HG03558 (cell line): ENCODE data around the gene OR6N2.

Experiments
- ATAC-seq: cut with Tn5 transposase; IDR thresholded peaks from one replicate; pipeline ENCODE4 v1.9.1; 2021; ENCODE audit warnings: moderate number of reproducible peaks; ENCODE audit not compliant: unreplicated experiment; ENCODE audit errors: extremely low read depth

The OR6N2 gene, protein sequence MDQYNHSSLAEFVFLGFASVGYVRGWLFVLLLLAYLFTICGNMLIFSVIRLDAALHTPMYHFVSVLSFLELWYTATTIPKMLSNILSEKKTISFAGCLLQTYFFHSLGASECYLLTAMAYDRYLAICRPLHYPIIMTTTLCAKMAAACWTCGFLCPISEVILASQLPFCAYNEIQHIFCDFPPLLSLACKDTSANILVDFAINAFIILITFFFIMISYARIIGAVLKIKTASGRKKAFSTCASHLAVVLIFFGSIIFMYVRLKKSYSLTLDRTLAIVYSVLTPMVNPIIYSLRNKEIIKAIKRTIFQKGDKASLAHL

DNA sequence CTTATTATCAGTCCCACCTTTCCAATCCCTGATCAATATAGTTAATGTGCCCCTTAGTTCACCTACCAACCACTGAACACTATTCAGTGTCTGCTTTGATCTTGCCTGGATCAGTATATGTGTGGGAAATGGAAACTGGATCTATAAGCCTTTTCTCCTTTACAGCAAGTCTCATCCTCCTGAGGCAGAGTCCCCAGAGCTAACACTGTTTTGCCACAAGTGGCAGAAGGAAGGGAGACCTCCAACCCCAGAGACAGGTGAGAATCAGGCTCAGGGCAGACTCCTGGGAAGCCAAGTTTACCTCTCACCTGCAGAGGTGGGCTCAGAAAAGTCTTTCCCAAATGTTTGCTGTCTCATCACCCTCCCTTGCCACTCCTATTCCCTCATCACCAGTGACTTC, at the start of gene OR6N2:
Gene OR6N2 (minus strand): TSS at position 101 of the 400 bp plus-strand sequence. CDS start 3,569 bp downstream, outside the sequence.
- no peak for ATAC-seq

DNA sequence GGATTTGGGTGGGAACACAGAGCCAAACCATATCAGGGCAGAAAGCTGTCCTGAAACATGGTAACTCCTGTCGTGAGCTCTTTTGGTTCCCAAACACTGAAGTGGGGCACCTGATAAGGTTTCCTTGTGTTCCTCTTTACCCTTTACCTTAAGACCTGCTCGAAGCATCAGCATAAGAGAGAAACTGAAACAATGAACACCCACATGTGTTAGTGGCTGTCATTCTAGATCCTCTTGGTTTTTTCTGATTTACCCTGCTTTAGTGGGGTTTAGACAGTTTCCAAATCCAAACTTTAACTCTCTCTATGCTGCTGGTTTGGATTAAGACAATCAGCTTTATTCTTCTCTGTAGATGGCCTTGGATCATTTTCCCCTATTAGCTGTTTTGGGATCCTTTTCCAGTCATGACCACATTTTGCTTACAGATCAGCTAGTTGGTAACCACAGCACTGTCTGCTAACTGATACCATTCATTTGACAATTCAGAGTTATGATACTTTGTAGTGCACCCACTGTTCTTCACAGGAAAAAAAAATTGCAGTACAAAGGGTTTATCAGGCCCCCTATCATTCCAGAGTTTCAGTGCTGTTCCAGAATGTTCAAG, 49.2 kb upstream of the OR6N2 start:
- ATAC-seq = no peak

DNA sequence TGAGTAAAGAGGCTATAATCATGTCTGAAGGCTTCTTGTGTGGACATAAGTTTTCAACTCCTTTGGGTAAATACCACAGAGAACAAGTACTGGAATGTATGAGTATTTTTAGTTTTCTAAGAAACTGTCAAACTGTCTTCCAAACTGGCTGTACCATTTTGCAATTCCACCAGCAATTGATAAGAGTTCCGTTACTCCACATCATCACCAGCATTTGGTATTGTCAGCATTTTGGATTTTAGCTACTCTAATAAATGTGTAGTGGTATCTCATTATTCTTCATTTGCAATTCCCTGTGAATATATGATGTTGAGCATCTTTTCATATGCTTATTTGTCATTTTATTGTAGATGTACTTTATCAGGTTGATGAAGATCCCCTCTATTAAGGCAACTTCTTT, 40.7 kb upstream of the OR6N2 start:
- ATAC-seq = no peak

DNA sequence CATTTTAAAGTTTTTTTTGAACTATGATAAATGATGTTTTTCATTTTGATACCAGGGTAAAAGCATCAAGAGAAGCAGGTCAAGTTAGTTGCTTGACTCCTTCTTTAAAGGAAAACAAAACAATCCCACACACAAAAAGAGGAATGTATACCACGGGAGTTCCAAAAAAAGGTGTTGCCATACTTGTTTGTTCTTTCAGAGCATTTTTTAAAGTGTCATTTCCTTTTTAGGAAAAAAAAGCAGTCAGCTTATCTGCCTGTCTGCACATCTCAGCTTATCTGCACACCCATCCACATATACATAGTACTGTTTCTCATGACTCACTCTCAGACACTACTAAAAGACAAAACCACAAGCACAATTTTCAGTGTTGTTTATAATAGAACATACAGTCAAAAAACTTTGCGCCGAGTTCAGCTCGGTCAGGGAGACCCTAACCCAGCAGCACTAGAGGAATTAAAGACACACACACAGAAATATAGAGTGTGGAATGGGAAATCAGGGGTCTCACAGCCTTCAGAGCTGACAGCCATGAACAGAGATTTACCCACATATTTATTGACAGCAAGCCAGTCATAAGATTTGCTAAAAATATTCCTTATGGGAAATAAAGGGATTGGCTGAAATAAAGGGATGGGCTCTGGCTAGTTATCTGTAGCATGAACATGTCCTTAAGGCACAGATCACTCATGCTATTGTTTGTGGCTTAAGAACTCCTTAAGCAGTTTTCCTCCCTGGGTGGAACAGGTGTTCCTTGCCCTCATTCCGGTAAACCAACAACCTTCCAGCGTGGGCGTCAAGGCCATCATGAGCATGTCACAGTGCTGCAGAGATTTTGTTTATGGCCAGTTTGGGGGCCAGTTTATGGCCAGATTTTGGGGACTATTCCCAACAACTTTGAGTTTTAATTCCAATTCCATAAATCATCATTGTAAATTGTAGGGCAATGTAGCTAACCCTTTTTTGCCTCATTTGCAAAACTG, 38.7 kb upstream of the OR6N2 start:
- ATAC-seq = no peak

DNA sequence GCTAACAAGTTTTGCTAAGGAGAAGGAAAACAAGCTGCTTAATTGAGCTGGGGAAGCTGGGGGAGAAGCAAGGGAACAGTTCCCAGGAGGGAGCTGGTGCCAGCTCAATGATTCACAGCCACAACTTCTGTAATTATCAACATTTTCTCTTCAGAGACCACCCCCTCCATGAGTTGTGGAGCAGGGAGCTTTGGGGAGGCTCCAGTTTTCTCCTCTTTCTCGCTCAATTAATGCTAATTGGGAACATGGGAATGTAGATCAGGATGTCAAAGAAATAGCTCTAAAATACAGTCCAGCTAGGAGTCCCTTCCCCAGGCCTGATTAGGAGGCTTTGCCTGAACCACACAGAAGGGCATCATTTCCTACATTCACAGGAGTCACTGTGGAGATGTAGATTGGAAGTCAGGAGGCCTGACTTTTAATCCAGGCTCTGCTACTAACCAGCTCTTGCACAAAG, 38.0 kb upstream of the OR6N2 start:
- ATAC-seq = no peak

DNA sequence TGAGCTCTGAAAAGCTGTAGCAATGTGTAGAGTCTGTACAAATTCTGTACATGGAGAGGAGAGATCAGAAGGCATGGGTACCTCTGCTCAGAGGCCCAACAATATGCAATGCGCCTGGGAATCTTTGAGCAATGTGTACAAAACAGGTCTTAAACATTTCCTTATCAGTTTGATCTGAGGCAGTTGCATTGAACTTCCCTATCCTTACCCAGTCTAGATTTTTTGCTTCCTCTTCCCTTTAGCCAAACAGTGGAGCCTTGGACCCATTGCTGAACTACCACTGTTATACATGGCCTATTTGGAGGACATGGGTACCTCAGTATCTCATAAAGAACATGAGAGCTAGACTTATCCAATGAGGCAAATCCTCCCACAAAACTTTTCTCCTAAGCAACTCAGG, 37.6 kb upstream of the OR6N2 start:
- ATAC-seq = no peak

DNA sequence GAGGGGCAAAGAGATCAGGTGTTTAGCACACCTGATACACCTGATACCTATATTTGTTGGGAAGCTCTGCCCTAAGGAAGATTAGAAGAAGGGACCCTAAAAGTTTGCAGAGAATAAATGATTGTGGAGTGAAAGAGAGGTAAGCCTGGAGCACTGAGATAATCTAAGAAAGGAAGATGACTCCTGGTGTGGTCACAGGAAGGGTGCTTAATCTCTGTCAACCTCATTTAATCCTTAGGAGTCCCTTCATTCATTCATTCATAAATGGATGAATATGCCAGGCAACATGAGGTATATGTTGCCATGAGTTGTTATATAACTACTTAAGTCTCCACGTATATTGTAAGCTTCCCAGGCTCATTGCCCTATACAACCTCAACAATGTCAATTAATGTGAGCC, 34.0 kb upstream of the OR6N2 start:
- no peak for ATAC-seq

DNA sequence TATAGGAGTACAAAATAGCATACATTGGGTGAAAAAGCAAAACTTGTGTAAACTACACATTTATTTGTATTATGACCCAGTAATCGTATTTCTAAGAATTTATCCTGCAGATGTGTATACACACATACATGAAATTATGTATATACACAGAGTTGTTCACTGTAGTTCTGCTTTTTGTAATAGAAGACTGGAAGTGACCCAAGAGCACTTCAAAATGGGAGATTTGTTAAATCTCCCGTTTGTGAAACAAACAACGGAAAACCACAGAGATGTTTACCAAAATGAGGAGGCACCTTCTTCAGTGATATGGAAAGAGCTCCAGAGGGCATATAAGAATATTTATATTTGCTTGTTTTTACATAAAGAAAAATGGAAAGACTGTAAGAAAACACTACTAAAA, 32.2 kb upstream of the OR6N2 start:
- no peak for ATAC-seq

DNA sequence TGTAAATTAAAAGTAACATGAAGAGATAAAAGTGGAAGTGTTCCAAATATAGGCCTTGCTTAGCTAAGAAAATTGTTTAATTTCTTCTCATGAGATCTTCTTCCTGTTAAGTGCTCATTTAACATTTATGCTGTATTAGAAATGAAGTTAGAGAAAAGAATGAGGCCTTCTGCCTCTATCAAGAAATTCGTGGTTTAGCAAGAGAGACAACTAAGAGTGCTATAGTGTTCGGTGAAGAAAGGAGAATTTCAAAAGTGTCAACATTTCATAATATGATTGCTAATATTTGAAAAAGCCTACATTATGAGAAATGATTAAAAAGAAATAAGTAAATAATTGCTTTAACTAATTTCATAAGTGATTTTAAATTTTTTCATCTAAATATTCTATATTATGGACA, 31.3 kb upstream of the OR6N2 start:
- ATAC-seq = no peak

DNA sequence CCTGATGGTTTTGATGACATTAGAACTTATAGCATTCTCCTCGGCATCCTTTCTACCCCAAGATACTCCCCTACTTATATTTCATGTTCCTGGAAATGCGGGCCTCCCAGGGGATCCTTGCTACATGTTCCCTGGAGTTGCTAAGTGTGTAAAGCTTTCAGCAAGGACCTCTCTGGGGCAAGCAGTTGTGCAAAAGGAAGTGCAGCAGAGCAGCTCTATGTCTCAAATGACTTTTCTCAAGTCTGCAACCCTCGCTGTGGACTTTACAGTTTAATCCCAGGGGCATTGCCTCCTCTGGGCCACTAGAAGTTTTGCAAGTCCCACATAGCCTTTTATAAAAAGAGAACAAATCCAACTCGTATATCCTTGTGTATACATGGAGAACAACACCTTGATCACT, 29.3 kb upstream of the OR6N2 start:
- ATAC-seq = no peak

DNA sequence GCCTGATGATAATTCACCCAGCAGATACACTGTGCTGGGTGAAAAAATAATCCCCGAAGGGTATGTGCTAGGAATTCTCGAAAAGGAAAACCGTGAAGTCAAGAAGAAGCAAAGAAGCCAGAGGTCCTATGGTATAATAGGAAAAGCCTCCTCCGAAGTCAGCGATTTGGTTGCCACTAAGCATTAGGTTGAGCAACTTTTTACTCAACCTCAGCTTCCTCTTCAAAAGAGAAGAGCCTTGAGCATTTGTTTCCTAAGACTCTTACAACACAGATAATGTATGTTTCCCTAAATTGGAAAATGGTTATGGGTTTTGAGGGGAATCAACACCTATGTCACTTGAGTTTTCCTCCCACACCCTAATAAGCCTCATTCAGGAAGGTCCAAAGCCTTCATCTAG, 28.9 kb upstream of the OR6N2 start:
- no peak for ATAC-seq

DNA sequence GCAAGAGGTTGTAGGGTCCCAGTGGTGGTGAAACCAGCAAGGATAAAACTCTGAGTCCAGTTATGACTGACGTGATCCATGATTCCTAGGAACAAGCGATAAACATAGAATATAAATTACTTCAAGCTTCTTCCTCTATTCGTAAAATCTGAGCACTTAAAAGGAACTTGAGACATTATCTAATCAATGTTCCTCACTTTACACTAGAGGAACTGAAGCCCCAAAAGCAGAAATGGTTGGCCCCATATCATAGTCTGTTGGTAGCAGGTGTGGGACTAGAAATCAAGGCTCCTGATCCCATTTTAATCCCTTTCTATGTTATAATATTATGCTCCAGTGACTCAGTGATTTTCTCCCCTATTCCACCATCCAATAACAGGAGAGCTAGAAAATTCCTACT, 28.3 kb upstream of the OR6N2 start:
- no peak for ATAC-seq

DNA sequence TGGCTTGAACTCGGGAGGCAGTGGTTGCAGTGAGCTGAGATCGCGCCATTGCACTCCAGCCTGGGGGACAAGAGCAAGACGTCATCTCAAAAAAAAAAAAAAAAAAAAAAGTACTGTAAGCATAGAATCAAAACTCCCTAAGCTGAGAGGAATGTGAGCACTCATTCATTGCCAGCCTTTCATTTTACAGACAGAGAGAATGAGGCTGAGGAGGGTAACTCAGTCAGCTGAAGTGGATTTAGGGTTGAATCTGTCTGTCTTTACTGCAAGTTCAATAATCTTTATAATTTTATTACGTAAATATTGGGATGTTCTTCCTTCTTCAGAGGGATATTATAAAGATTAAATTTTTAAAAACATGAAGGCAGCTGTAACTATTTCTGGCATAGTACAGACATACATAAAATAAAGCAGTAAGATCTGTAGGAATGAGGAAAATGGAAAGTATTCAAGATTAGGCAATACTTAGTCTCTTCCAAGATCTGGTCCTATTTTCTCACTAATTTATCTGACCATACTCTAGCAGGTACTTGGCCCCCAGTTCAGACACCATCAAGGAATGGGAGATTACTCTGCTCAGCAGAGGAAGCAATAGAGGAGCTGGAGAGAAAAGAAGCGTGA, 26.0 kb upstream of the OR6N2 start:
- no peak for ATAC-seq

DNA sequence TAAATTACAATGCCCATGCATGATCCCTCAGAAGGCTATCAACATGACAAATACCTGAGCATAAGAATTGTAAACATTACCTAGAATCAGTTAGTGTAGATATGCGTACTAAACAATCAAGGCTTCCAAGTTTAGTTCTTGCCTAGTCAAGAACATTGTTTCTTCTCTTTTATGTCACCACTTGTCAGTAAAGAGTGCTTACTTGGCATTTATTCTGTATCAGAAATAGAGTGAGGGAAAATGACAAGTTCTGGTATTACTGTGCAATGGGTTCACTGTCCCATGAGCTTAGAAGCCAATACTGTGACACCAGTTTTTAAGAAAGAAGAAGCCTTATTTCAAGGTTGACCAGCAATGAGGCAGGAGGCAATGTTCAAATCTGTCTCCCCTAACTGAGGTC, 22.7 kb upstream of the OR6N2 start:
- no peak for ATAC-seq

DNA sequence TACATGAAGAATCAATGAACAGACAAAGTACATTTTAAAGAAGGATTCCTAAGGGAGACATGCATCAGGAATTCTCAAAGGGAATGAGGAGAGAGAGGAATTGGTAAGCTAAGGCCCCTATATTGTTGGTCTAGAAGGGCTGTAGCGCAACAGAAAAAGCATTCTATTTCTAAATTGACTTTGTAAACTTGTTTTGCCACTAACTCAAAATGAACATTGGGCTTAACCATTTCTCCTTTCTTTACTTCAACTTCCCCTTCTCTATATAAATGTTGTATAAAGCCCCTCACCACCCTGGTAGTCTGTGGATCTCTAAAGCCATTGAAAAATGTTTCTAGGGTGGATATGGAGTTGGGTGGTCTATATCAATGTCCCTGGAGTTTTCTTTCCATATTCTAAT, 20.4 kb upstream of the OR6N2 start:
- ATAC-seq = no peak

DNA sequence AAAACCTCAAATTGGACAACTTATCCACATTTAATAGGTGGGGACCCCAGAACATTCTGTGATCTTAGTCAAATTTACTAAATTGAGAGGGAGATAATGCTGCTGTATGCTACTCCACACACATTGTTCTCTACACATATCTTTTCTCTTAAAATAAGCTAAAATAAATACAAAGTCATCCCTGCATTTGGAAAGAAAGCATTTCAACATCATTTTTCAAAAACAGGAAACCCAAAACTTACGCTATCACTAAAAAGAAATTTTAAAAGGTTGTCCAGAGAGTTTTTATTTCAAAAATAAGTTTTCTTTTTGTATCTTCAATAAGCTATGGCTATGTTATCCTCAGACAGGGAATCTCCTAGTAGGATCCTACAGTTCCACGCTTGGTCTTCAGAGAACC, 19.5 kb upstream of the OR6N2 start:
- ATAC-seq = no peak

DNA sequence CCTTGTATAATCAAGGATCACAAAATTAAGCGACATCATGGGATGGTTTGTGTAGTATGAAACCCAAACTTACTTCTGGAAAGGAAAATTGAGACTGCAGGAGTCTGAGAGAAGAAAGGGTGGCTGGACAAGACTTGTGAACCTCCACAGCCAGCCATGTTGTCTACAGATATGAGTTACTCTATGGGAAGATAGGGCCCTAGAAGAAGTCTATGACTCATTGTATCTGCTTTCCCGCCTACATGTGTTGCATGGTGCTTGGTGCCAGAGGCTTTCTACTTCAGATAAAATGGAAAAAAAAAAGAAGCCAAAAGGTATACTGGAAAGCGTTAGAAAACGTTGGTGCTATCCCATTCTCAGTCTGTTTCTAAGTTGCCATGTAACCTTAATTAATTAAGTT, 18.7 kb upstream of the OR6N2 start:
- no peak for ATAC-seq

DNA sequence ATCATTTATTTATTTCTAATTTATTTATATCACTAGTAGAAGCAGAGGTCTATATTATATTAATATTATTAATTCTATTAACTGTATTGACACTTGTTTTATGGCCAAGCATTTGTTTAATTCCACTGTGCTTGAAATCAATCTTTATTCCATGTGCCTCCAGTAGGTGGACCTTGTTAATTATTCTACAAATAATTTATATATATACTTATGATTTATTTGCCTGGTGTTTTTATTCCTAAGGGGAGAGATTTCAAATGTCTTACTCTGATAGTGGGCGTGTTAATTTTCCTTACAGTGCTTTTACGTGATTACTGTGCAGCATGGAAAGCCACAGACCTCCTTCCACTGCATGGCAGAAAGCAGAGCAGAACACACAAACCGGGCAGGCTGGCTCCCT, 17.5 kb upstream of the OR6N2 start:
- no peak for ATAC-seq

DNA sequence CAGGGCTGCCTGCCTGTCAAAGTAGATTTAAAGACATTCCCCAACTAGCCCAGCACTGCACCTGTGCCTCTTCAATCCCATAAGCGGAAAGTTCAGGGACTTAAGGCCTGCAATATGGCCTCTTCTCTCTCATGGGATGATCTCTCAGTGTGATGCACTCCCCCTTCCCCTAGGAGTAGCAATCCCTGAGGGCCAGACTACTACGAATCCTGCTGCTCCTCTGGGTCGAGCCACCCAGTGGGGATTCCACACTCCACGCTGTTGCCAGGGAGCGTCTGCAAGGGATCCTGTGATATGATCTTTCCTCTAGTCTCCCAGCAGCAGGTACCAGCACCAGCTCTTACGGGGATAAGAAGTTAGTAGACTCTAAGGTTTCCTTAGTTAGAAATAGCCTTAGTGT, 13.2 kb upstream of the OR6N2 start:
- no peak for ATAC-seq

DNA sequence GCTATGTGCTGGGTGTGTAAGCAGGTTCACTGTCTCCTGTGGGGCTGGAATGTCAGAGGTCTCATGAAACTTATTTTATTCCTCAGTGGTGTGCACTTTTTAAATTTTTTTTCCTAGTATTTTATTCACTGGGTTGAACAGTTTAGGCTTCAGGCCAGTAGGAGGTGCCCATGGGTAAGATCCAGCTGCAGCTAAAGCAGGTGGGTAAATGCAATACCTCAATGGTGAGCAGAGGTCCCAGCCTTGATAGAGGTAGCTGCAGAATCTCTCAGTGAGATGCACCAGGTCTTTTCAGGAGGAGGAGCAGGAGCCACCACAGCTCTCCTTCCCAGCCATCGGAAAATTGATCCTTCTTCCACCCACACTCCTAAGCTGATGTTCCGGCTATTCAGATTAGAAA, 12.6 kb upstream of the OR6N2 start:
- ATAC-seq = no peak
